Ectodermal cell (in vitro differentiated cells): ENCODE measurements around the gene PLPPR2.
"Not testable (repeated sequence)": the region's sequence is repeated elsewhere in the genome, so short reads cannot be mapped to it uniquely, and the experiment has no call there.

Experiments used
- H3K27ac ChIP-seq: 2 replicates; pipeline ENCODE4 v1.7.0; 2013; ENCODE audit warnings: mild to moderate bottlenecking, low read depth, low read length; ENCODE audit not compliant: insufficient read depth, poor library complexity, severe bottlenecking
- H3K27me3 ChIP-seq: 2 replicates; pipeline ENCODE4 v1.7.0; 2013; ENCODE audit warnings: mild to moderate bottlenecking, low read length; ENCODE audit not compliant: insufficient read depth, control insufficient read depth, poor library complexity, severe bottlenecking
- H3K36me3 ChIP-seq: one replicate; pipeline ENCODE4 v1.7.0; 2013; ENCODE audit warnings: low read length; ENCODE audit not compliant: control insufficient read depth, insufficient read depth
- H3K4me1 ChIP-seq: one replicate; pipeline ENCODE4 v1.7.0; 2013; ENCODE audit warnings: low read length; ENCODE audit not compliant: control insufficient read depth, insufficient read depth
- H3K4me3 ChIP-seq: 2 replicates; pipeline ENCODE4 v1.7.0; 2013; ENCODE audit warnings: low read depth, low read length, control low read depth; ENCODE audit not compliant: insufficient read depth
- H3K9me3 ChIP-seq: 2 replicates; pipeline ENCODE4 v1.7.0; 2013; ENCODE audit warnings: mild to moderate bottlenecking, low read length, moderate library complexity; ENCODE audit not compliant: control insufficient read depth
- WGBS, 2 experiments: methylation state at CpG; one replicate each; pipeline ENCODE4 v1.1.7; 2013; ENCODE audit warnings: missing lambda C conversion rate in 2 of 2; 5-methylcytosine and 5-hydroxymethylcytosine counted together

The PLPPR2 gene

GRCh38 chr19:11340099-11340467 is 15.1 kb upstream of the PLPPR2 start:
- WGBS, 2 experiments, result 92 to 93% methylated on average over 8 of the region's 8 CpGs
- not testable (repeated sequence) for H3K36me3 ChIP-seq, H3K9me3 ChIP-seq, H3K4me1 ChIP-seq, H3K27ac ChIP-seq
- H3K27me3 ChIP-seq, result peaks cover 11% of the 10 kb centered on the region
- peak overlapping the region; percentile 57 for H3K4me3 ChIP-seq

- peaks cover 11% of the 10 kb centered on the region for H3K27me3 ChIP-seq
Measured at GRCh38 chr19:11342429-11342828, 12.8 kb upstream of the PLPPR2 start.

DNA sequence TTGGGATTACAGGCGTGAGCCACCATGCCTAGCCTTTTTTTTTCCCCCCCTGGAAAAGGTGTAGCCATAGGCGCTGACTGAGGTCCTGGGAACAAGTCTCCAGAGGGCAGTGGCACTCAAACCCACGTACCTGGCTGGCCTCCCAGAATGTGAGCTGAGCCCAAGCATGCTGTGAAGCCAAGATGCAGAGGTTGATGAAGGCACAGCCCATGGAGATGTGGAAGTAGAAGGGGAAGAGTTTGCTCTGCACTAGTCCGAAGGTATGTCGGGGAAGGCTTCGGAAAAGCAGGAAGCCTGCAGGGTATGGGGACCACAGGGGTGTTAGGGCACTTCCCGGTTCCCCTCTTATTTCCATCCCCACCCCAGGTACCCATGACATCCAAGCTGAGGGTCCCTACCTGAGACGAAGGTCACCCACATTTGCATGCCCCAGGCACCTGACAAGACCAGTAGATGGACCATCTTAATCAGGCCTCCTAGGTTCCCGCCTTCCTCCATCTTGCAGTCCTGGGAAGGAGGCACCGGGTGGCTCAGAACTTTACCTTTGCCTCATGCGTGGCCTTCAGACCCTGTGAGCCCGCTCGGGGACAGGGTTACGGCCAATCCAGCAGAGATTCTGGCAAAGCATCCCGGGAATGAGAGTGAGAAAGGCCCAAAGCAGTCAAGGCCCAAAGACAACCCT is 10.0 kb upstream of the PLPPR2 start:
- no peaks in the 10 kb centered on the region for H3K27me3 ChIP-seq
- peaks cover 2% of the 10 kb centered on the region for H3K36me3 ChIP-seq
- 67 to 68% methylated on average over 13 to 15 of the region's 15 CpGs for WGBS, 2 experiments
- H3K9me3 ChIP-seq, result no peaks in the 10 kb centered on the region
- H3K4me1 ChIP-seq, result peaks cover 5% of the 10 kb centered on the region
- H3K27ac ChIP-seq, result no peak overlapping the region
- H3K4me3 ChIP-seq, result peak overlapping the region; percentile 53

More at GRCh38 chr19:11342429-11342828, 12.8 kb upstream of the PLPPR2 start:
- WGBS, 2 experiments, result 98 to 100% methylated on average over 3 of the region's 3 CpGs
- H3K4me1 ChIP-seq, result peaks cover 5% of the 10 kb centered on the region
- H3K36me3 ChIP-seq, result peaks cover 2% of the 10 kb centered on the region
- no peak overlapping the region for H3K4me3 ChIP-seq
- H3K9me3 ChIP-seq, result no peaks in the 10 kb centered on the region
- no peak overlapping the region for H3K27ac ChIP-seq

DNA sequence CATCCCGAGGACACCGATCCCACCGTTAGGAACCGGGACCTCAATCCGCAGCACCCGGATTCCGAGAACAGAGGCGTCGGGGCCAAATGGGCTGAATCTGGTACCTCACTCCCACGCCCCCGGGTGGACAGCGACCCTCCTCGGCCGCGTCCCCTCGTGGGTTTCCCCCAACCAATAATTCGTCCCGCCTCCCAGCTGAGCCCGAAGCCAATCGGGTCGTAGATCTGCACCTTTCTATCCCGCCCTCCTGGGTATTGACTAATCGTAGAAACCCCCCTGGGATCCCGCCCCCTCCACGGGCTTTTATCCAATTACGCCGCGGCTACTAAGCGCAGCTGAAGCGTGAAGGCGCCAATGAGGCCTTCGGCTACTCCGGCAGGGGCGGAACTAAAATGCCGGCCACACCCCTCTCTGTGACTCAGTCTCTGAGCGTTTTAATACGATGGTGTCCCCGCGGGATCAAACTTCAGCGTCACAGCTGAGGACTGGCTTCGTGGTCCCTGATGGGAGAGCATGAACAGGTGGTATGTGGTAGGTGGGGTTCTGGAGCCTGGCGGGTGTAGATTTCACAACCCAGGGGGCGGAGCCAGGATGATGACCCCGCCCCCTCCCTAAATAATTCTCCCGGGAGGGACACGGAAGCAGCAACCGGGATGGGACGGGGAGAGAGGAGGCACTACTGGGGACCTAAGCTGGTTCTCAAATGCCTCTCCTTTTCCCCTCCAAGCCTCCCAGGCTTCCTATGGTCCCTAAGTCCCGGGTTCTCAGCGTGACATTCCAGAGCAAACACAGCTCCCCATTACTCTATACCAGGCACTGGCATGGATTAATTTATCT is 8.9 kb upstream of the PLPPR2 start, which contains the start of the genes CCDC159 and TMEM205:
TSS of gene CCDC159 (plus strand) at position 416 of the 837 bp plus-strand sequence. CDS start at position 504, 88 bp downstream.
TSS of gene TMEM205 (minus strand) at position 165 of the 837 bp plus-strand sequence. CDS start 649 bp downstream, outside the sequence.
- peaks cover 2% of the 10 kb centered on the region for H3K36me3 ChIP-seq
- H3K27ac ChIP-seq, result no peak within 1 kb of the TSS
- peaks cover 5% of the 10 kb centered on the region for H3K4me1 ChIP-seq
- peak within 1 kb of the TSS; percentile 53 for H3K4me3 ChIP-seq
- H3K9me3 ChIP-seq, result no peaks in the 10 kb centered on the region
- WGBS, 2 experiments, result 0% methylated on average over 50 of the region's 50 CpGs
- H3K27me3 ChIP-seq, result no peaks in the 10 kb centered on the region

DNA sequence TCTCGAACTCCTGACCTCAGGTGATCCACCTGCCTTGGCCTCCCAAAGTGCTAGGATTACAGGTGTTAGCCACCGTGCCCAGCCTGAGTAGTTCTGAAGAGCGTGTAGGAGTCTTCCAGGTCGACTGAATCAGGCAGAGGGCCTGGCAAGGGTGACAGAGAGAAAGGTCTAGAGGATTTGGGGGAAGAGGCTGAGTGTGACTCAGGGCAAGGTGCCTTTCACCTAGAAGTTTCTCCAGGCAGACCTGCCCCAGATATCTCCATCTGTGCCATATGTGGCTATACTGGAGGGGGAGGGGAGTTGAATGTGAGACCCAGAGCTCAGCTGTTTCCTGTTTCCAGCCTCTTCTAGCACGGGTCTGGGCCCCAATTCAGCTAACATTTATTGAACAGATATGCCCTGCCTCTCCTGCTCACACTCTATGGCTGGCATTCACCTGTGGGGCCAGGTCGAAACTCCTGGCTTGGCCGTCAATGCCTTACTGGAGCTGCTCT is 7.6 kb upstream of the PLPPR2 start:
- H3K9me3 ChIP-seq, result no peaks in the 10 kb centered on the region
- WGBS, 2 experiments, result 82 to 88% methylated on average over 7 of the region's 7 CpGs
- H3K27ac ChIP-seq, result no peak overlapping the region
- H3K27me3 ChIP-seq, result no peaks in the 10 kb centered on the region
- no peak overlapping the region for H3K4me3 ChIP-seq
- no peaks in the 10 kb centered on the region for H3K36me3 ChIP-seq
- H3K4me1 ChIP-seq, result peaks cover 5% of the 10 kb centered on the region

GRCh38 chr19:11349171-11349570 is 6.1 kb upstream of the PLPPR2 start:
- WGBS, 2 experiments, result 80 to 94% methylated on average over 4 of the region's 4 CpGs
- Histone ChIP-seq H3K27ac (no peak overlapping the region), H3K36me3 (no peaks in the 10 kb centered on the region), H3K4me3 (no peak overlapping the region), H3K9me3 (no peaks in the 10 kb centered on the region), H3K4me1 (peaks cover 5% of the 10 kb centered on the region), H3K27me3 (no peaks in the 10 kb centered on the region)

- H3K4me3 ChIP-seq, H3K4me1 ChIP-seq, H3K9me3 ChIP-seq, H3K27ac ChIP-seq, H3K36me3 ChIP-seq: not testable (repeated sequence)
- WGBS, 2 experiments, result 94 to 95% methylated on average over 4 of the region's 4 CpGs
- peaks cover 10% of the 10 kb centered on the region for H3K27me3 ChIP-seq
Measured at GRCh38 chr19:11354102-11354501, 1.1 kb upstream of the PLPPR2 start.

- Histone ChIP-seq H3K9me3 (no peaks in the 10 kb centered on the region), H3K4me3 (no peak overlapping the region), H3K36me3 (no peaks in the 10 kb centered on the region), H3K4me1 (no peaks in the 10 kb centered on the region), H3K27me3 (peaks cover 17% of the 10 kb centered on the region), H3K27ac (no peak overlapping the region)
- 82 to 85% methylated on average over 6 of the region's 6 CpGs for WGBS, 2 experiments
Measured at GRCh38 chr19:11356074-11356397, 804 bp downstream of the PLPPR2 start.

DNA sequence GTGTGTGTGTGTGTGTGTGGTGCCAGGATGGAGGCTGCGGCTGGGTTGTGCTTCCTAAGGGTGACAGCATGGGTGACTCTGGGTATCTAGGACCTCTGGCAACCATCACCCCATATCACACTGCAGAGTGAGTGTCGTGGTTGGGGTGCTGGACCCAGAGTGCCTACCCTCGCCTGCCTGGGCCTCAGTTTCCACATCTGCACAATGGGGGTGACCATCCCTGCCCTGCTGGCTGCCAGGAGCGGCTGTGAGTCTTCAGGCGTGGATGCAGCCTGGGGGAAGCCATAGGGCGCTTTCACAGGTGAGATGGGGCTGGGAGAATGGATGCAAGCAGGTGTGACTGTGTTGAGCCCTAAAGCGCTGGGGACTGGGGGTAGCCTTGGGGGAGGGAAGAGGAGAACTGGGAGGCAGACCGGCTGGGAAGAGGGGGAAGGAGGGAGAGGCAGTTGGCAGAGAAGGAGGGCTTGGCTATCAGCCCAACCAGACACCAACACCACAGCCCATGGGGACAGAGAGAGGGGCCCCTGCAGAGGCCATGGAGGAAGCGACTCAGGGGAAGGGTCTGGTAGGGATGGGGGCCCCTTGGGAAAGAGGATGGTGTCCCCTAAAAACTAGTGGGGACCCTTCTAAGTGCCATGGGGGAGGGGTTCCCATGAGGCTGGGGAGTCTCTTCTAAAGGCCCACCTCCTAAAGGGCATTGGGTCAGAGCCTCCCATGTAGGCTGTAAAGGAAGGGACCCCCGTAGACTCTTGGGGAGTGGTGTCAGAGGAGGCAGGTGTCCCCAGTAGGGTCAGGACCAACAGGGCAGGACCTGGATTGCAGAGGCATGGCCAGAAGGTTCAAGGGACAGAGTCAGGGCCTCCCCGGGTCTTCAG is 1.7 kb downstream of the PLPPR2 start:
- Histone ChIP-seq H3K27me3 (peaks cover 21% of the 10 kb centered on the region), H3K4me1 (peaks cover 3% of the 10 kb centered on the region), H3K9me3 (no peaks in the 10 kb centered on the region), H3K27ac (no peak overlapping the region), H3K36me3 (no peaks in the 10 kb centered on the region), H3K4me3 (no peak overlapping the region)
- 83% methylated on average over 10 to 11 of the region's 11 CpGs for WGBS, 2 experiments
